CD1c-positive myeloid dendritic cell (primary cell): ENCODE results near the gene PPID.
"Not testable (repeated sequence)": the region's sequence is repeated elsewhere in the genome, so short reads cannot be mapped to it uniquely, and the experiment has no call there.

Experiments used
- DNase-seq: peaks from one replicate; pipeline ENCODE4 v3.0.0-alpha.2; 2016; ENCODE audit errors: extremely low spot score

Gene PPID

DNA sequence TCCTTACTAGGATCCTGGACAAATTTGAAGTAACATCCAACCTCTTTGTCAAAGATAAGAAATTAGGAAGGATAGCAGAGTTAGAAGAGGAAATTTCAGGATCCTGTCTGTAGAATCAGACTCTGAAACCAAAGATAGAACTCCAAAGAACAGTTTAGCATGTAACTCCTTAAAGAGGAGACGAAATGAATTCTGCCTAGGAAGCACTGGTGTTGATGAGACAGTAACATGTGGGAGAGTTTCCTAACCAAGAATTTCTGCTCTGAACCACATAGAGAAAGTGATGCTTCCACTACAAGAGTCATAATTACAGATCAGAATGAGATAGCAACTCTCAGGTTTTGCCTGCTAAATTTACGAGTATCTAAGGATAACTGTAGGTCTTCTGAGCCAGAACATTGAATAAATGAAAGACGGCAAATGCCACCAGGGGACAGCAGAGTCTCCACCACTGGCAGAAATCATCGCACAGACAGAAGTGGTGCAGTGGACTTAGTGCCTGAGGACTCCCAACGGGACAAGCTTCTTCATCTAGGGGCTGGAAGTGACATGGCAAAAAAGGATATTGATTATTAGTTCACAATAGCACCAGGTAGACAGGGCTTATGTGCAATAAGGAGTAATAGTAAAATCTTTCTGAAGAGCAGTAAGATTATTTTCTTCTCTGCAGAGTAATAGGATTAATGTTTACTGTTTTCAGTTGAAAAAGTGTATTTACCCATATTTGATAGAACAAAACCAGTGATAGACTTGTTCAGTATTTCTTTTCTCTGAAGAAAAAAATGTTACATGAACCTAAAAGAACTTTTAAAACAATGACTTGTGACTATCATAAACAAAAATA, 6.7 kb upstream of the PPID start:
- peak; percentile 66 for DNase-seq

DNA sequence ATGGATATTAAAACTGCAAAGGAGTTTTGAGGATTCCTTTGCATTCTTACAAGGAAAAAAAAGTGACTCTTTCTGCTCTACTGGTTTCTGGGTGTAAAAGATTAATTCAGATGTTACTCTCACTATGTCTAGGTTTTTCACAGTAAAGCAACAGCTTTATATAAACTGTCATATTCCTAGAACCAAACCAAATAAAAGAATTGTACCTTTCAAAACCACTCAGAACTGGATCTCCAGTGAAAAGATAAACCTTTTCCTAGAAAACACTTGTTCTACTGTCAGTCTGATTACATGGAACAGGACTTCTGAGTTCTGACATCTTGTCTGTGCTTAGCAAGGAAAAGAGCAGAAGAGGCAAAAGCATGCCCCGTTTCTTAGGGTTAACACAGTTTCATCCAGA, 5.0 kb upstream of the PPID start:
- DNase-seq: no peak

DNA sequence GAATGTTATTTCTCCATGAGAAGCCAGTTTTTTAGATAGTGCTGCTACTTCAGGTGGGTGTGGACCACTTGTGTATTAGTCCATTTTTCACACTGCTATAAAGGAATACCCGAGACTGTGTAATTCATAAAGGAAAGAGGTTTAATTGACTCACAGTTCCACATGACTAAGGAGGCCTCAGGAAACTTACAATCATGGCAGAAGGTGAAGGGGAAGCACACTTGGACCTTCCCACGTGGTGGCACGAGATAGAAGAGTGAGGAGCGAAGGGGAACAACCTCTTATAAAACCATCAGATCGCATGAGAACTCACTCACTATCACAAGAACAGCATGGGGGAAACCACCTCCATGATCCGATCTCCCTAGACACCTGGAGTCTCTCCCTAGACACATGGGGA, 3.4 kb upstream of the PPID start:
- no peak for DNase-seq

DNA sequence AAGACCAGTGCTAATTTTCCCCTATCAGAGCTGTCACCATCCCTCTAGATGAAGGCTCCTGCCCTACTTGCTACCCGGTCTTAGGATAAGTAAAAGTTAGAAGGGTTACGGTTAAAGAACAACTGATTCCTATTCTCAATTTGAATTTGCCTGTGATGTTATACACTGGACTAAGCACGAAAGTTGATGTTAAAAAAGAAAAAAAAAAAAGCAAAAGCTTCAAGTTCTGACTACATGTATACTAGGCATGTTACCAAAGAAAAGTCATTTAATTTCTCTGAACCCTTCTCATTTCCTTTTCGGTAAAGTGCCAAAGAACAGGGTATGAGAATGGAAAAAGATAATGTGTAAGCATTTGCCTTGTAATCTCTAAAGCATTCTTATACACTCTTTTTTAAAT, 1.4 kb upstream of the PPID start:
- no peak for DNase-seq

DNA sequence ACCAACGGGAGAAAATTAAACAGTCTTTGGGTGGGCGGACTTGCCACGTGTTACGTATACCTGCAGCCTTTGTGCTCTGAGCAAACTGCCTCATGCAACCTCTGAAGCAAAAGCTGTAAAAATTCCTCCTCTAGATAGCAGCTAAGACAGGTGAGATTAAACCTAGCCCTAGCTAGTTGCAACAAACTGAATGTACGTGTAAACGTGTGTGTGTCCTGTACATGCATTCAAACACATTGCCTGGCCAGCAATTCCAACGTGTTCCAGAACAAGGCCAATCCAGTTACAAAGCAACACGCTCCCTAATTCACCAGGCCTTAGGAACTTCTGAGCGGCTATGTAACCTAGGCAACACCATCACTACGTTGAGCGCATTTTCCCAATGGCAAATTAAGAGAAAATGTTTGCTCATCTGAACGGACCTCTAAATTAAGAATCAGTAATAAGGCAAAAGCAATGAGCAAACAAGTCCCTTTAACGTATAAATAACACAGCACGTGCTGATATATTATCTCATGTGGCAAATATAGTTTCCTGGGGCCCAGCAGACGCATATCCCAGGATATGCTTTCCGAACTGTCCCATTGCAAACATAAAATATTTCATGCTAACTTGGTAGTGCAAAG, 792 bp downstream of the PPID start:
- DNase-seq: no peak

DNA sequence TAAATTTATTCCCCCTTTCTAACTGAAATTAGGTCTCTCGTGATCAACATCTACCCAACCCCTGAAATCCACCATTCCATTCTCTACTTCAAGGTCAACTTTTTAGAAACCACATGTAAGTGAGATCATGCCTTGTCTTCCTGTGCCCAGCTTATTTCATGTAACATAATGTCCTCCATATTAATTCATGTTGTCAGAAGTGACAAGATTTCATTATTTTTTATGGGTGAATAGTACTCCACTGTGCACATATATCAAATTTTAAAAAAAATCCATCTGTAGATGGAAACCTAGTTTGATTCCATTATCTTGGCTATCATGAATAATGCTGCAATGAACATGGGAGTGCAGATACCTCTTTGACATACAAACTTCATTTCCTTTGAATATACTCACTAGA, 1.5 kb downstream of the PPID start:
- no peak for DNase-seq

DNA sequence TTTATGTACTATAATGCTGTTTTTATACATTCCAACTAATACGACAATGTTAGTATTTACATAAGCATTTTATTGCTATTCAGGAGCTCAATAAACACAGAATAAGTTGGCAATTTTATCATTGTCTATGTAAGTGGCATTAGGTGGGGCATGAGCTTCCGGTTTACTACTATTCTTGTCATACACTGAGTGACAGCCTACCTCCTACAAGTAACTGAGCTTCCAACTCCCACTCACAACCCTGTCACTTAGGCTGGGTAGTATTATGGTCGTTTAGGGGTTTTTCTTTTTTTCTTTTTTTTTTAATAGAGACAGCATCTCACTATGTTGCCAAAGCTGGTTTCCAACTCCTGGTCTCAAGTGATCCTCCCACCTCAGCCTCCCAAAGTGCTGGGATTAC, 7.4 kb downstream of the PPID start:
- DNase-seq: peak; percentile 23

DNA sequence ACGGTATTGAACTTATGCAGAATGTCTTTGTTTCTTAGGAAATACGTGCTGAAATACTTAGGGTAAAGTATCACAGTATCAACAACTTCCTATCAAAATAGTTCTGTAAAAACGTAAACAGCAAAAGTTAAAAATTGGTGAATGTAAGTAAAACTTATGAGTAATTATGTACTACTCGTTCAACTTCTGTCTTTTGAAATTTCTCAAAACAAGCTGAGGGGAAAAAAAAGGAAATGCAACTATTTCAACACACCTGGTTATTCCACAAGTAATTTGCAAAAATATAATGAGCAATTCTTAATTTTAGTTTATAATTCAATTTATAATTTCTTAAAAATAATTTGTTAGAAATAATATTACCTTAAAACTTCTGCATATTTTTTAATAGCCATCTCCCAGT, 8.3 kb downstream of the PPID start:
- peak; percentile 78 for DNase-seq

DNA sequence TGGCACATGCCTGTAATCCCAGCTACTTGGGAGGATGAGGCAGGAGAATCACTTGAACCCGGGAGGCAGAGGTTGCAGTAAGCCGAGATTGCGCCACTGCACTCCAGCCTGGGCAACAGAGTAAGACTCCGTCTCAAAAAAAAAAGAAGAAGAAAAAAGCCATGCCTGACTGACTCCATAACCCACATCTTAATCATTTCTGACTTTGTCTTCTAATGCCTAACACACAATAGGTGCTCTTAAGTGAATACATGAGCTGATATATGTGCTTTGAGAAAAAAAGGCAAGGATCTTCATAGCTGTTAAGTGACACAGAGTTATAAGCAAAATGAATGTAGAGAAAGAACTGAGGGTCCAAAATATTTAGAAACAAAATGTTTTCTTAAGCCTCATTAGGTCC, 10.6 kb downstream of the PPID start:
- DNase-seq: not testable (repeated sequence)

DNA sequence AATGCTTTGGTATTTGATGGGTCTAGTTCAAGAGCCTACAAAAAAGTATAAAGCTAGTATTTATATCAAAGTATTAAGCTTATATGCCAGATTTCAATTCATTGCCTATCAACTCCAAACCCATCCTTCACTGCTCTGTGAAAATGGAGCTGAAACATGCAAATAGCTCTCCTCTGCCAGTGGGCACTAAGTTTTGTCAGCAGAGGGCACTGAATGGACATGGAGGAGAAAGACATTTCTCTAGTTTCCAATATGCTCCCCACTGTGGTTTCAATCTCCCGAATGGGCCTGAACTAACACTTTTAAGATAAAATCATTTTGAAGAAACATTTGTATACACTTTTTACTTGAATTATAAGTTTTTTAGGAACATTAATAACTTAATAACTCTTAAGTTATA, 12.4 kb downstream of the PPID start:
- DNase-seq: no peak

DNA sequence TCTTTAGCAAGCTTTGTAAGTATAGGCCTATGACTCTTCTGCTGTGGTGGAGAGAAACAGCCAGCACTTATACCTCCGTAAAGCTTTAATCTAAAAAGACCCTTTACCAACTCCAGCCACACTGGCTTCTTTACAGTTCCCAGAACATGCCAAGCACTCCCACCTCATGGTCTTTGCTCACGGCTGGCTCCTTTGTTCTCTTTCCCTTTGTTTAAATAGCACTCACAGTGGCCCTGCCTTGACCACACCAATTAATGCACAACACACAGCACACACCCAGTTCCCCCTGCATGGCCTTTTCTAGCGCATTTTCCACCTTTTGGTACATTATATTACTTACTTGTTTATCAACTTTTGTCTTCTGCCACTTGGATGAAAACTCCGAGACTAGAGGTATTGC, 18.9 kb downstream of the PPID start:
- no peak for DNase-seq

DNA sequence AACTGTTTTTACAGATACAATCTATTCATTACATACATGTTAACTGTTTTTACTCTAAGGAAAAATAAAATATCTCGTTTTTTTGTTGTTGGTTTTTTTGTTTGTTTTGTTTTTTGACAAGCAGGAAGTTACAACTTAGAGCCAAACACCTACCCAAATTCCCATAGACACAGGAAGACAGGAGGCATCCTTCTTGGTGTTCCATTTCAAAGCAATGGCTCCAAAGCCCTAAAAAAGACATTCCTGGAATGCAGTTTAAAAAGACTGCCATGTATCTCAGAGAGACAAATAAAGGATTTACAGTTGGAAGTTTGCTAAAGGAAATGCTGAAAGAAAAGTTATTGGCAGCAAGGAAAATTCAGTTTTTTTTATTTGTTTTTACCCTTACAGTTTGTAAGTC, 34.4 kb downstream of the PPID start:
- DNase-seq: no peak

DNA sequence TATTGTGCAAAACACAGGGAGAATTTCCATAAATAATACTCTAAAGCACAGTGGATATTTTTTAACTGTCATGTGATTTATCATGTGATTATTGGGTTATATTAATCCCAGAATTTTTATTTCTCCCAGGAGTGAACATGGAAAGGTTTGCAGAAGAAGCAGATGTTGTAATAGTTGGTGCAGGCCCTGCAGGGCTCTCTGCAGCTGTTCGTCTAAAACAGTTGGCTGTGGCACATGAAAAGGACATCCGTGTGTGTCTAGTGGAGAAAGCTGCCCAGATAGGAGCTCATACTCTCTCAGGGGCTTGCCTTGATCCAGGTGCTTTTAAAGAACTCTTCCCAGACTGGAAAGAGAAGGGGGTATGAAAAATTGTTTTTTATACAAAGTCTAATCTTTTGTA, 41.1 kb downstream of the PPID start:
- DNase-seq: no peak

DNA sequence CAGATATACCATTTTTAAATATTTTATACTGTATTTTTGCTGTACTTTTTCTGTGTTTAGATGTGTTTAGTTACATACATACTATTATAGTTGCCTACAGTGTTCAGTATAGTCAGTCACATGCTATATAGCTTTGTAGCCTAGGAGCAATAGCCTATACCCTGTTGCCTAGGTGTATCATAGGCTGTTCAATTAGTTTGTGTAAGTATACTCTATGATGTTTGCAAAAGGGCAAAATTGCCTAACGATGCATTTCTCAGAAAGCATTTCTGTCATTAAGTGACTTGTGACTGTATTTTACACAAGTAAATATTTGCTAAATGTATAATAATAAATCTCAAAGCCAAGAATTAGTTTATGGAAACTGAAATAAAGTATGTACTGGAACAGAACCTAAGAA, 41.6 kb downstream of the PPID start:
- DNase-seq: no peak

DNA sequence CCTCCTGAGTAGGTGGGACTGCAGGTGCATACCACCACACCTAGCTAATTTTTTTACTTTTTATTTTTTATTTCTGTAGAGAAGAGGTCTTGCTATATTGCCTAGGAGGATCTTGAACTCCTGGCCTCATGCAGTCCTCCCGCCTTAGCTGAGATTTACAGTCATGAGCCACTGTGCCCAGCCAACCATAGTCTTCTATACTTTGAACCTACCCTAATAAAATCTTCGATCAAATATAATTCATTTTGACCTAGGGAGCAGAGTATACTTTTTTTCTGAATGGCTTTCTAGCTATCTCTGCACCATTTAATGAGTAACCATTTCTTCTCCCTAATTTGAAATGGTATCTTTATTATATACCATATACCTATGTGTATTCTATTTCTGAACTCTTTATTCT, 44.4 kb downstream of the PPID start:
- no peak for DNase-seq

DNA sequence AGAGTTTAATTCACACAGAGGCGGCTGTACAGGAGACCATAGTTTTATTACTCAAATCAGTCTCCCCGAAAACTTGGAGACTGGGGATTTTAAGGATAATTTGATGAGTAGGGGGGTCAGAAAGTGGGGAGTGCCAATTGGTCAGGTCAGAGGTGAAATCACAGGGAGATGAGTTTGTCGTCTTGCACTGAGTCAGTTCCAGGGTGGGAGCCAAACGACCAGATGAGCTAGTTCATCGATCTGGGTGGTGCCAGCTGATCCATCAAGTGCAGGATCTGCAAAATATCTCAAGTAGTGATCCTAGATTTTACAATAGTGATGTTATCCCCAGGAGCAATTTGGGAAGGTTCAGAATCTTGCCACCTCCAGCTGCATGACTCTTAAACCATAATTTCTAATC, 47.1 kb downstream of the PPID start:
- no peak for DNase-seq

DNA sequence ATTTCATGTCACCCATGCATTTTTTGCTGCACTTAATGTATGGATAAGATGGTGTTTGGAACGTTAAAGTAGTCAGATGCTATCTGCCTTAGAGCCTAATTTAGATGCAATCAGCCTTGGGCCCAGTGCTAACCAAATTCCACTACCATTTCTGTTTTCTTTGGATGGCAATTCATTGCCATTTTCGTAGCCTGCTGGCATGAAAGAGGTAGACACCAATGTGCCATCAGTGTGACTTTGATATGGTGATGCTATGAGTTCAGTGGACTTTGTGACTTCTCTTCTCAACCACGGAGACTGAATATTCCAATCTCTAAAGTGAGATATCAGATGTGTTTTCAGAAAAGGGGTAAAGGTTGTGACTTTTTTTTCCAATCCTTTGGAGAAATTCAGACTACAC, 49.6 kb downstream of the PPID start:
- no peak for DNase-seq

DNA sequence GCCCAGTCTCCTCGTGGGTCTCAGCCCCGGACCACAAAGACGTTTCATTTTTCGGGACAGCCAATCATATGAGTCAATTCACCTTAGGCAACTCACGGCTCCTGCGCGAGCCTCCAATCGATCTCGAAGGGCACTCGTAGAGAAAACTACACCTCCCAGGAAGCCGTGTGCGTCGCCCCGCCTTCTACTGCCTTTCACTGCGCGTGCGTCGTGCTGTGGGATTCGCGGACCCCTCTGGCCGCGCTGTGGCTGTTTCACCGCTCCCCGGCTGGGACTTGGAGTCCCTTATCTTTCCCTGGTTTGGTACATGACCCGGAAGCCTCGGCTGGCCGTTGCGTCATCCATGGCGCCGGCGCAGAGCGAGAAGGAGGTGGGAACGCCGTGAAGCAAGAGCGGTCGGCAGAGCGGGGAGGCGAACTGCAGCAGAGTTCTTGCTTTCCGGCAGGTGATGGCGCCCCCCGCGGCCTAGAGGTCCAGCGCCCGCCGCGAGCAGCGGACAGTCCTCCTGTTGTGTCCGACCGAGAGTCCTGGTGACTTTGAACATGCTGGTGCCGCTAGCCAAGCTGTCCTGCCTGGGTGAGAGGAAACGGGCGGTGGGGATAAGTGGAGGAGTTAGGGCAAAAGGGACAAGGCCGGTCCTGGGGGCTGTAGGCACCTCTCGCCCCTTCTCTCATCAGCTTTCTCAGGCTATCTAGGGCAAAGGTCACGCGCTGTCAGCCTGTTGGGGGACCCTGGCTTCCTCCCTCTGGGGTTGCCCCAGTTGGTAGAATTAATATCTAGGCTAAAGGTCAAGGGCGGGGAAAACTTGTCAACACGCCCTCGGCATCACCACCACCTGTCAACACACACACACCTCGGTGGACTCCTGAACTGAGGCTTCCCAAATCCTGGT, 51.0 kb downstream of the PPID start, which contains the start of gene ETFDH:
Gene ETFDH, plus strand, starts transcription at position 382 of the 892 bp plus-strand sequence. Its CDS starts 161 bp downstream, at position 543.
- peak; percentile 99 for DNase-seq

DNA sequence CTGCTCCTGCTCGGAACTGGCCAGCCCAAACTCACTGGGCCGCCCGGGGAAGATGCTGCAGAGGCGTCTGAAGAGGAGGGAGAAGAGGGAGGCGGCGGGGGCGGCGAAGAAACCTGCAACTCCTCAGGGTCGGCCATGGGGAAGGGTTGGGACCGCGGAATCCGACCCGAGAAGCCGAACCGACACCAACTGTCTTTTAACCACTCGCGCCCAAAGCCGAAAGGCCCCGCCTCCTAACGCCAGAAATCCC, 51.6 kb downstream of the PPID start, which contains the start of gene C4orf46:
Gene C4orf46, minus strand, starts transcription at position 223 of the 250 bp plus-strand sequence. Its CDS starts 86 bp downstream, at position 137.
- DNase-seq: no peak

DNA sequence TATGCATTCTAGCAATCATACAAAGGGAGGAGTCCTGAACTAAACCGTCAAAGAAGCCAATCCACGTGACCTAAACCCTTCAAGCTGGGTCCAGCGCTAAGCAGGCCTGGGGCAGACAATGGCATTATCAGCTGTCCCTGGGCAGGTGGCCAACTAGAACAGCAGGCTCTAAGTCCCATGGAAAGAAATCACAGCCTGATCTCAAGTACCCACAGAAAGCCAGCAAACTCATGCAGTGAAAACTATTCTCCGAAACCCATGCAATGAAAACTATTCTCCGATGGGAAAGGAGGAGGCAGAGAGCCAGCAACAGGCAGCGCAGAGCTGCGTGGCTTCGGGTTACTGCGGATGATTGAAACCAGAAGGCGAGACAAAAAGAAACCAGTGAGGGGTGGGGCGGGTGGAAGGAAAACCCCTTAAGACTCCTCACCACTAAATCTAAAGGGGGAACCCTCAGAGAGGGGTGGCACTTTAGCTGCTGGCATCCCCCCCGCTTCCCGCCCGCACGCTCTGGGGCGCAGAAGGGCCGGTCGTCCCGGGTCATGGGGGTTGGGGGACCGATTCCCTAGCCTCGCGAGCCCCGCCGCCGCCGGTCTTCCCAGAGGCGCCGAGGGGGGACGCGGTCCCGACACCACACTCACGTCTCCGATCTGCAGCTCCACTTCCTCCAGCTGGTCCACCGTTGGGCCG, 52.1 kb downstream of the PPID start:
- DNase-seq: peak; percentile 39

DNA sequence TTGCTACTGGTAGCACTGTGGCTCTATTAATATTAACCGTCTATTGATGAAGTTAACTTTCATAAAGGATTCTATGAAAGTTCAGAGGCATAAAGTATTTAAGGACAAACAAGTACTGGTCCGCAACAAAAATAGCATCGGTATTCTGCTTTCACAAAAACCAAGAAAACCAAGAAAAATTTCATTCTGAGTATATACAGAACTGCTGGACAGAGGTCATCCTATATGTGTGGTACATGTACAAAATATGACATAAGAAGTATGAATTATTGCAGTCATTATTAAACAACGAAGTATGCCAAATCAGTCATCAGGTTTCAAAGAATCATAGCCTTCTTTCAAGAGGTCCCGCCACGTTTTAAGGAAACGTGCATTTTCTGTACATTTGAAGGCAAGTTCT, 53.9 kb downstream of the PPID start:
- DNase-seq: no peak

DNA sequence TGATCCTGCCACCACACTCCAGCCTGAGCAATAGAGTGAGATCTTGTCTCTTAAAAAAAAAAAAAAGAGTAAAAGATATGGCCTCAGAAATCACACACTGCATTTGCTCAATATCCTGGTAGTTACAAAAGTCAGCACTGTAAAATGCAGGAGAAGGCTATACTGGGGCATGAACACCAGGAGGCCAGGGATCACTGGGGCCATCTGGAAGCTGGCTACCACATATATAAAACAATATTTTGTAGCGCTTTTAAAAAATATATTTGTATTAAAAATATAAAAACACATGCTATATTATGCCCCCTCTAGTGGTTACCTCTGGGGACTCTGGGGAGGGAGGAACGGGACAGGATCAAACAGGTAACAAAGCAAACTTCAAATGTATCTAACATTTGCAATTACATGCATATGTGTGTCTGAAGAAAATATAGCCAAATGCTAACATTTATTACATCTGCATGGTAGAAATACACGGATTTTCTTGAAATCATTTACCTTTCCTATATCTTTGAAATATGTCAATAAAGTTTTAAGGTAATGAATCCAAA, 55.5 kb downstream of the PPID start:
- no peak for DNase-seq
